ENCODE measurements around the gene CCNL2.
A peak's percentile ranks its signal among the peaks of the same experiment; 100 is the strongest.

The CCNL2 gene

GRCh38 chr1:1373051-1373814, 25.9 kb downstream of the CCNL2 start:
- TF ChIP-seq, protein P1, sequence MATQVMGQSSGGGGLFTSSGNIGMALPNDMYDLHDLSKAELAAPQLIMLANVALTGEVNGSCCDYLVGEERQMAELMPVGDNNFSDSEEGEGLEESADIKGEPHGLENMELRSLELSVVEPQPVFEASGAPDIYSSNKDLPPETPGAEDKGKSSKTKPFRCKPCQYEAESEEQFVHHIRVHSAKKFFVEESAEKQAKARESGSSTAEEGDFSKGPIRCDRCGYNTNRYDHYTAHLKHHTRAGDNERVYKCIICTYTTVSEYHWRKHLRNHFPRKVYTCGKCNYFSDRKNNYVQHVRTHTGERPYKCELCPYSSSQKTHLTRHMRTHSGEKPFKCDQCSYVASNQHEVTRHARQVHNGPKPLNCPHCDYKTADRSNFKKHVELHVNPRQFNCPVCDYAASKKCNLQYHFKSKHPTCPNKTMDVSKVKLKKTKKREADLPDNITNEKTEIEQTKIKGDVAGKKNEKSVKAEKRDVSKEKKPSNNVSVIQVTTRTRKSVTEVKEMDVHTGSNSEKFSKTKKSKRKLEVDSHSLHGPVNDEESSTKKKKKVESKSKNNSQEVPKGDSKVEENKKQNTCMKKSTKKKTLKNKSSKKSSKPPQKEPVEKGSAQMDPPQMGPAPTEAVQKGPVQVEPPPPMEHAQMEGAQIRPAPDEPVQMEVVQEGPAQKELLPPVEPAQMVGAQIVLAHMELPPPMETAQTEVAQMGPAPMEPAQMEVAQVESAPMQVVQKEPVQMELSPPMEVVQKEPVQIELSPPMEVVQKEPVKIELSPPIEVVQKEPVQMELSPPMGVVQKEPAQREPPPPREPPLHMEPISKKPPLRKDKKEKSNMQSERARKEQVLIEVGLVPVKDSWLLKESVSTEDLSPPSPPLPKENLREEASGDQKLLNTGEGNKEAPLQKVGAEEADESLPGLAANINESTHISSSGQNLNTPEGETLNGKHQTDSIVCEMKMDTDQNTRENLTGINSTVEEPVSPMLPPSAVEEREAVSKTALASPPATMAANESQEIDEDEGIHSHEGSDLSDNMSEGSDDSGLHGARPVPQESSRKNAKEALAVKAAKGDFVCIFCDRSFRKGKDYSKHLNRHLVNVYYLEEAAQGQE (IDR thresholded peaks at IDR 0.05; ENCODE audit: insufficient replicate concordance, low read depth), result no peak
- no peak for TF ChIP-seq CTCF (IDR thresholded peaks at IDR 0.05; ENCODE audit: insufficient read depth, low read length)
- TF ChIP-seq SPI1 (IDR thresholded peaks at IDR 0.05; ENCODE audit: borderline replicate concordance, low read depth), result no peak
- no peak for TF ChIP-seq POLR2AphosphoS5 (IDR thresholded peaks at IDR 0.05; ENCODE audit: low read depth)
- no peak for TF ChIP-seq GABPA (IDR thresholded peaks at IDR 0.05; ENCODE audit: low read depth)
- DNase-seq (ENCODE audit: low read depth in 1 of 2, low spot score in 1 of 2), result no peak
- Histone ChIP-seq H3K27me3 (ENCODE audit: insufficient read depth, poor library complexity, severe bottlenecking) (no peaks in the 10 kb centered on the region), H3K4me3 (replicated peaks; ENCODE audit: insufficient read depth, low read length) (no peak overlapping the region), H3K27ac (replicated peaks) (no peak overlapping the region)

DNA sequence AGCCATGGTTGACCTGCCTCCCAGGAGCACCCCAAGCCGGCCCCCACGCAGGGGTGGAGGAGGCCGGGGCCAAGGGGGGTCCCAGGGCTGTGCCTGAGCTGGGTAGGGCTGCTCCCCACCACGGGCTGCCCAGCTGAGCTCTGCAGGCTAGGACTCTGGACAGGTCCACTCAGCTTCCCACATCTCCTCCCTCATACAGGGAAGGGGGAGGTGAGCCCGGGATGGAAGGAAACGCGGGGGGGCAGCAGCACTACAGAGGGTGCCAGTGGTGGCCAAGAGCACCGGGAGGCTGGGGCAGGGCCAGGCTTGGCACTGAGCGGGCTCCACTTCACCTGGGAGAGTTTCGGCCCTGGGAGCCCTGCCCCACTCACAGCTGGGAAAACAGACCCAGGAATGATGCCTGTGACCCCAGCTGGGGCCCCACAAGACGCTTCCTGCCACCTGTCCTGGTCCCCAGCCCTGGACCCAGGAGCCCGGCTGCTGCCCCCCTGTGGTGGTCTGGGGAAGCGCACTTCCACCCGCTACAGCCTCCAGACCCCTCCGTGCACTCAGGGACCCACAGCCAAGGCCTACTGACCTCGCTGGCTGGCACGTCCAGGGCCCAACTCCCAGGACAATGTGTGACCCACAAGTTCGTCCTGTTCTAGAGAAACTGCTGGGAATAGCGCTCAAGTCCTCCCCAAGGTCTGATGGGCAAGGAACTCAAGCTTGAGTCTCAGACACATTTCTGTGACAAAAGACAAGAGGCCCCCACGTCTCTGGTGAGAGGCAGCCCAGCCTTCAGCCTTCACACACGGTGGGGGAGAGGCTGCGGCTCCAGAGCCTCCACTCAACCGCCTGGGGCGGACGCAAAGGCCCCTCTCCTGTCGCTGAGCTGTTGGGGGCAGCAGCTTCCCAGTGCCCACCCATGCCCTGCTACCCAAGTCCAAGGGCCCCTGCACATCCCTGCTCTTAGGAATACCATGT, 27.1 kb downstream of the CCNL2 start:
- no peaks in the 10 kb centered on the region for H3K27me3 ChIP-seq (ENCODE audit: insufficient read depth, poor library complexity, severe bottlenecking)
- H3K4me3 ChIP-seq (replicated peaks; ENCODE audit: insufficient read depth, low read length), result peak overlapping the region; percentile 14
- no peak overlapping the region for H3K27ac ChIP-seq (replicated peaks)
- TF ChIP-seq GABPA (IDR thresholded peaks at IDR 0.05; ENCODE audit: low read depth), result no peak
- TF ChIP-seq, protein P1 (IDR thresholded peaks at IDR 0.05; ENCODE audit: insufficient replicate concordance, low read depth), result no peak
- TF ChIP-seq SPI1 (IDR thresholded peaks at IDR 0.05; ENCODE audit: borderline replicate concordance, low read depth), result no peak
- TF ChIP-seq CTCF (IDR thresholded peaks at IDR 0.05; ENCODE audit: insufficient read depth, low read length), result peak; percentile 85
- TF ChIP-seq POLR2AphosphoS5 (IDR thresholded peaks at IDR 0.05; ENCODE audit: low read depth), result no peak
- peak; percentile 54 to 61 for DNase-seq (ENCODE audit: low read depth in 1 of 2, low spot score in 1 of 2)

DNA sequence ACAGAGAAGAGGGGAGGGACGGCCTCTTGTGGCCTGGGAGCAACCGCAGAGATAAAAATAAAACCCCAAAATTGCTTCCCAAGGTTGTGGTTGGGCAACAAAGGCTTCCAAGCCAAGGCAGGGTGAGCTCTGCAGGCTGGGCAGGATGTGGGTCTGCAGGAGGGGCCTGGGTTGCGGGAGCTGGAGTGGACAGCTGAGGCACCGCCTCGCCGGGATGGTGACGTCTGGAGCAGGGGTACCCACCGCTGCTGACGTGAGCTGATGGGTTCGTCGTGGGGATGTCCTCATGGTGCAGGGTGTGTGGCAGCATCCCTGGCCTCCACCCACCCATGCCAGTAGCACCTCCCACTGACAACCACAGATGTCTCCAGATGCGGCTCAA, 27.8 kb downstream of the CCNL2 start:
- H3K27me3 ChIP-seq (ENCODE audit: insufficient read depth, poor library complexity, severe bottlenecking), result no peaks in the 10 kb centered on the region
- no peak overlapping the region for H3K27ac ChIP-seq (replicated peaks)
- peak; percentile 78 to 80 for DNase-seq (ENCODE audit: low read depth in 1 of 2, low spot score in 1 of 2)
- TF ChIP-seq CTCF (IDR thresholded peaks at IDR 0.05; ENCODE audit: insufficient read depth, low read length), result no peak
- TF ChIP-seq SPI1 (IDR thresholded peaks at IDR 0.05; ENCODE audit: borderline replicate concordance, low read depth), result no peak
- peak; percentile 86 for TF ChIP-seq POLR2AphosphoS5 (IDR thresholded peaks at IDR 0.05; ENCODE audit: low read depth)
- TF ChIP-seq, protein P1 (IDR thresholded peaks at IDR 0.05; ENCODE audit: insufficient replicate concordance, low read depth), result no peak
- no peak for TF ChIP-seq GABPA (IDR thresholded peaks at IDR 0.05; ENCODE audit: low read depth)
- peak overlapping the region; percentile 14; the same call in 1 of the 2 replicates for H3K4me3 ChIP-seq (replicated peaks; ENCODE audit: insufficient read depth, low read length)

Data from HL-60 (cell line).